HepG2 (cell line): Measurements from ENCODE around the gene REEP3. TPM values are rescaled to one million over a fixed set of nuclear protein-coding genes. Genes with fewer than 3 reads are reported as not detected.

Experiments
- ATAC-seq: fragments of 200-7000 bp; cut with Tn5 transposase; 3 replicates; pipeline ENCODE4 v1.9.1; 2020; ENCODE audit warnings: mild to moderate bottlenecking, moderate library complexity
- BruUV-seq: library from RNA; stranded (reverse); fragments of 400-500 nt; replicated peaks from 2 replicates; lab custom pipeline; 2021; lab: Mats Ljungman, UMichigan
- CTCF ChIA-PET: fragments of 300-600 bp; formaldehyde crosslinking; extraction: SDS; loops from one replicate; lab custom pipeline; 2021; ENCODE audit warnings: low total read pairs, inconsistent platforms, low intra/inter-chr PET ratio; lab: Yijun Ruan, JAX
- POLR2A ChIA-PET: fragments of 350-600 bp; sonication (Branson Sonifier 250); formaldehyde crosslinking; loops from one replicate; lab custom pipeline; 2020; ENCODE audit warnings: antibody characterized with exemption, inconsistent platforms; lab: Yijun Ruan, JAX
- DNase-seq: peaks from one replicate; pipeline ENCODE4 v3.0.0-alpha.2; 2015; ENCODE audit warnings: low spot score
- FAIRE-seq: peaks from 3 replicates; lab custom pipeline; 2011; peaks lifted over from hg19 to GRCh38; lab: Jason Lieb, UNC
- H2AFZ ChIP-seq: one replicate; pipeline ENCODE4 v1.6.1; 2011; ENCODE audit warnings: low read length, inconsistent platforms
- H3K27ac ChIP-seq: fragments of 300-600 bp; 3 replicates; pipeline ENCODE4 v1.8.0; 2011; ENCODE audit warnings: mixed run types, mild to moderate bottlenecking, mixed read lengths, low read length, inconsistent platforms; ENCODE audit not compliant: insufficient read depth; ENCODE audit errors: extremely low read length
- H3K27me3 ChIP-seq, 2 experiments: fragments of 200-600 bp in 1 of 2; 2 replicates in 1 of 2; 3 replicates in 1 of 2; pipeline versions ENCODE4 v1.6.0 to v1.8.0; 2011; ENCODE audit warnings: low read length in 2 of 2, mild to moderate bottlenecking in 2 of 2, moderate library complexity in 2 of 2, inconsistent platforms in 1 of 2; ENCODE audit not compliant: insufficient read depth in 2 of 2, control insufficient read depth in 1 of 2
- H3K36me3 ChIP-seq, 2 experiments: fragments of 200-600 bp in 1 of 2; replicated peaks in 1 of 2; 2 replicates in 1 of 2; 3 replicates in 1 of 2; pipeline versions ENCODE4 v1.5.1 to v1.8.0; 2011; ENCODE audit warnings: low read length in 2 of 2, inconsistent platforms in 1 of 2; ENCODE audit not compliant: insufficient read depth in 2 of 2, control insufficient read depth in 1 of 2
- H3K4me1 ChIP-seq: 2 replicates; pipeline ENCODE4 v1.5.1; 2012; ENCODE audit warnings: low read length, inconsistent platforms; ENCODE audit not compliant: insufficient read depth
- H3K4me2 ChIP-seq: 2 replicates; pipeline ENCODE4 v1.6.0; 2011; ENCODE audit warnings: low read depth, low read length, inconsistent platforms
- H3K4me3 ChIP-seq, 3 experiments: fragments of 200-600 bp in 1 of 3; sonication (generic), shearing (Covaris generic) in 1 of 3; replicated peaks in 1 of 3; 2 replicates each; pipeline ENCODE4 v1.5.1; 2011 to 2016; ENCODE audit warnings: low read length in 3 of 3, inconsistent platforms in 2 of 3, low read depth in 2 of 3, mild to moderate bottlenecking in 2 of 3, control low read depth in 1 of 3, mixed read lengths in 1 of 3; ENCODE audit not compliant: insufficient read depth in 1 of 3
- H3K79me2 ChIP-seq: one replicate; pipeline ENCODE4 v1.6.1; 2011; ENCODE audit warnings: low read length, inconsistent platforms; ENCODE audit not compliant: insufficient read depth
- H3K9ac ChIP-seq: 2 replicates; pipeline ENCODE4 v1.6.0; 2011; ENCODE audit warnings: mild to moderate bottlenecking, low read depth, low read length, inconsistent platforms; ENCODE audit not compliant: insufficient read depth
- H3K9me3 ChIP-seq: 2 replicates; pipeline ENCODE4 v1.5.1; 2012; ENCODE audit warnings: mild to moderate bottlenecking, low read length
- H4K20me1 ChIP-seq: 2 replicates; pipeline ENCODE4 v1.6.0; 2011; ENCODE audit warnings: inconsistent platforms, mild to moderate bottlenecking, low read length, moderate library complexity; ENCODE audit not compliant: insufficient read depth
- FOXA1 ChIP-seq, 2 experiments: fragments of 450-650 bp in 1 of 2; sonication (generic) in 1 of 2; formaldehyde crosslinking in 1 of 2; IDR thresholded peaks; 2 replicates each; pipeline versions ENCODE4 v1.4.0 to v1.6.1; 2016 to 2020; ENCODE audit warnings: missing genetic modification reagents in 1 of 2
- WGBS: methylation state at CpG from one replicate; pipeline ENCODE4 v1.1.6; 2017; ENCODE audit warnings: low lambda C conversion rate; 5-methylcytosine and 5-hydroxymethylcytosine counted together
- in situ Hi-C: cut with HindIII; loops from 2 replicates; pipeline ENCODE4 v1.10.0; 2017; ENCODE audit warnings: low pct_unique_long_range_greater_than_20kb; ENCODE audit not compliant: extremely low pct_ligation_motif_present
- intact Hi-C: fragments of 100-400 bp; cut with micrococcal nuclease; formaldehyde crosslinking; loops from one replicate; pipeline ENCODE4 v1.10.0; 2022; ENCODE audit not compliant: unreplicated experiment
- polyA plus RNA-seq, 8 experiments: library from polyadenylated mRNA; depleted of rRNA in 3 of 8; stranded (reverse) in 7 of 8; unstranded in 1 of 8; fragments of >200 nt; fragmentation: Illumina TruSeq in 4 of 8; extraction: Trizol in 4 of 8; gene quantifications; 2 replicates each; pipeline versions ENCODE4 v1.2.1 to v1.2.3, GENCODE V29; 2011 to 2016; ENCODE audit warnings: low read depth in 4 of 8, missing spikeins in 1 of 8, mixed read lengths in 1 of 8; ENCODE audit not compliant: insufficient read depth in 1 of 8
- total RNA-seq, 5 experiments: library from RNA; depleted of rRNA; stranded (reverse); fragments of >200 nt; fragmentation: Illumina TruSeq; extraction: Trizol; gene quantifications; 2 replicates each; pipeline ENCODE4 v1.2.3, GENCODE V29; 2016; ENCODE audit warnings: low read depth in 1 of 5
- TF ChIP-seq, protein P1 (sequence below): sonication (generic); formaldehyde crosslinking; IDR thresholded peaks from 2 replicates; pipeline ENCODE4 v1.5.0; 2020; ENCODE audit warnings: mild to moderate bottlenecking, missing genetic modification reagents
- TF ChIP-seq, protein P2 (sequence below): sonication (generic); formaldehyde crosslinking; IDR thresholded peaks from 2 replicates; pipeline ENCODE4 v1.4.0; 2020; ENCODE audit warnings: missing genetic modification reagents

REEP3 gene
- total and polyA plus RNA-seq, 2 of the 13 experiments (the other 11 are each of a cell fraction or from before 2014, with no cell fraction given) = 7.1 to 31.4 TPM

DNA sequence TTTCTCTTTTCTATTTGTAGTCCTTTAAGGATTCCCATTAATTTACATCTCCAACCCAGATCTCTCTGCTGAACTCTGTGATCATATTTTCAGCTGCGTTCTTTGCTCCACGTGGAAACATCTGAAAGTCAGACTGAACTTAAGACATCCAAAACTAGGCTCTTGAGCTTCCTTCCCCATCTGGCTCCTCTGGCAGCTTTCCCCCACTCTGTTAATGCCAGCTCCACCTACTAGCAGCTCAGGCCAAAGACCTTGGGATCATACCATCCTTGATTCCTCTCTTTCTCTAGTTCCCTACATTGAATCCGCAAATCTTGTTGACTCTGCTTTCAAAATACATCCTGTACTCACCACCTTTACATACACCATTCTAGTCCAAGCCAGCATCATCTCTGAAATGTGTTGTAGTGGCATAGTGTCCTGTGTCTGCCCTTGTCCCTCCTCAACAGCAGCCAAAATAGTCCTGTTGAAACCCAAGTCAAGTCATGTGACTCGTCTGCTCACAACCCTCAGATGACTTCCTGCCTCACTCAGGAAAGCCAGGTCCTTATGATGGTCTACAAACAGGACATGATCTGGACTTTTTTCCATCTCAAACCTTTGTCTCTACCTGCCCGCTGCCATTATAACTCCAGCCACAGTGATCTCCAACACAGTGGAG lies 7.0 kb downstream of the REEP3 start:
- H3K4me1 ChIP-seq = peaks cover 38% of the 10 kb centered on the region
- WGBS = 95% methylated on average over 5 of the region's 5 CpGs
- no TSS peak for BruUV-seq
- no peaks in the 10 kb centered on the region for H4K20me1 ChIP-seq
- peaks cover 72% of the 10 kb centered on the region for H3K79me2 ChIP-seq
- H3K27ac ChIP-seq = no peak overlapping the region
- intact Hi-C loops (no loop called here), in situ Hi-C loops (no loop called here)
- ChIA-PET CTCF (no interaction called here), POLR2A (no interaction called here)
- no peak overlapping the region for H3K9ac ChIP-seq
- no peaks in the 10 kb centered on the region for H3K9me3 ChIP-seq
- H3K4me2 ChIP-seq = no peak overlapping the region
- no peak overlapping the region for H2AFZ ChIP-seq
- DNase-seq (no peak), FAIRE-seq (no peak)
- no peaks in the 10 kb centered on the region for H3K36me3 ChIP-seq
- no peak overlapping the region for H3K4me3 ChIP-seq
- TF ChIP-seq FOXA1 (IDR thresholded peaks at IDR 0.05) (no peak), FOXA1 (CRISPR knock-in tag; IDR thresholded peaks at IDR 0.05) (0 out of 2 replicates have a peak, but pooled peaks have one; percentile 18)
- TF ChIP-seq, protein P1, sequence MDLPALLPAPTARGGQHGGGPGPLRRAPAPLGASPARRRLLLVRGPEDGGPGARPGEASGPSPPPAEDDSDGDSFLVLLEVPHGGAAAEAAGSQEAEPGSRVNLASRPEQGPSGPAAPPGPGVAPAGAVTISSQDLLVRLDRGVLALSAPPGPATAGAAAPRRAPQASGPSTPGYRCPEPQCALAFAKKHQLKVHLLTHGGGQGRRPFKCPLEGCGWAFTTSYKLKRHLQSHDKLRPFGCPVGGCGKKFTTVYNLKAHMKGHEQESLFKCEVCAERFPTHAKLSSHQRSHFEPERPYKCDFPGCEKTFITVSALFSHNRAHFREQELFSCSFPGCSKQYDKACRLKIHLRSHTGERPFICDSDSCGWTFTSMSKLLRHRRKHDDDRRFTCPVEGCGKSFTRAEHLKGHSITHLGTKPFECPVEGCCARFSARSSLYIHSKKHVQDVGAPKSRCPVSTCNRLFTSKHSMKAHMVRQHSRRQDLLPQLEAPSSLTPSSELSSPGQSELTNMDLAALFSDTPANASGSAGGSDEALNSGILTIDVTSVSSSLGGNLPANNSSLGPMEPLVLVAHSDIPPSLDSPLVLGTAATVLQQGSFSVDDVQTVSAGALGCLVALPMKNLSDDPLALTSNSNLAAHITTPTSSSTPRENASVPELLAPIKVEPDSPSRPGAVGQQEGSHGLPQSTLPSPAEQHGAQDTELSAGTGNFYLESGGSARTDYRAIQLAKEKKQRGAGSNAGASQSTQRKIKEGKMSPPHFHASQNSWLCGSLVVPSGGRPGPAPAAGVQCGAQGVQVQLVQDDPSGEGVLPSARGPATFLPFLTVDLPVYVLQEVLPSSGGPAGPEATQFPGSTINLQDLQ (CRISPR knock-in tag) = 0 out of 2 replicates have a peak, but pooled peaks have one; percentile 40
- TF ChIP-seq, protein P2, sequence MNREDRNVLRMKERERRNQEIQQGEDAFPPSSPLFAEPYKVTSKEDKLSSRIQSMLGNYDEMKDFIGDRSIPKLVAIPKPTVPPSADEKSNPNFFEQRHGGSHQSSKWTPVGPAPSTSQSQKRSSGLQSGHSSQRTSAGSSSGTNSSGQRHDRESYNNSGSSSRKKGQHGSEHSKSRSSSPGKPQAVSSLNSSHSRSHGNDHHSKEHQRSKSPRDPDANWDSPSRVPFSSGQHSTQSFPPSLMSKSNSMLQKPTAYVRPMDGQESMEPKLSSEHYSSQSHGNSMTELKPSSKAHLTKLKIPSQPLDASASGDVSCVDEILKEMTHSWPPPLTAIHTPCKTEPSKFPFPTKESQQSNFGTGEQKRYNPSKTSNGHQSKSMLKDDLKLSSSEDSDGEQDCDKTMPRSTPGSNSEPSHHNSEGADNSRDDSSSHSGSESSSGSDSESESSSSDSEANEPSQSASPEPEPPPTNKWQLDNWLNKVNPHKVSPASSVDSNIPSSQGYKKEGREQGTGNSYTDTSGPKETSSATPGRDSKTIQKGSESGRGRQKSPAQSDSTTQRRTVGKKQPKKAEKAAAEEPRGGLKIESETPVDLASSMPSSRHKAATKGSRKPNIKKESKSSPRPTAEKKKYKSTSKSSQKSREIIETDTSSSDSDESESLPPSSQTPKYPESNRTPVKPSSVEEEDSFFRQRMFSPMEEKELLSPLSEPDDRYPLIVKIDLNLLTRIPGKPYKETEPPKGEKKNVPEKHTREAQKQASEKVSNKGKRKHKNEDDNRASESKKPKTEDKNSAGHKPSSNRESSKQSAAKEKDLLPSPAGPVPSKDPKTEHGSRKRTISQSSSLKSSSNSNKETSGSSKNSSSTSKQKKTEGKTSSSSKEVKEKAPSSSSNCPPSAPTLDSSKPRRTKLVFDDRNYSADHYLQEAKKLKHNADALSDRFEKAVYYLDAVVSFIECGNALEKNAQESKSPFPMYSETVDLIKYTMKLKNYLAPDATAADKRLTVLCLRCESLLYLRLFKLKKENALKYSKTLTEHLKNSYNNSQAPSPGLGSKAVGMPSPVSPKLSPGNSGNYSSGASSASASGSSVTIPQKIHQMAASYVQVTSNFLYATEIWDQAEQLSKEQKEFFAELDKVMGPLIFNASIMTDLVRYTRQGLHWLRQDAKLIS (CRISPR knock-in tag) = no peak
- TF ChIP-seq, all 625 proteins: peak for 2
- ATAC-seq = no peak
- H3K27me3 ChIP-seq = no peaks in the 10 kb centered on the region
